HepG2 (cell line): Measurements from ENCODE around the gene DDC. TPM values are rescaled to one million over a fixed set of nuclear protein-coding genes. Genes with fewer than 3 reads are reported as not detected.

Experiments used
- ATAC-seq: fragments of 200-7000 bp; cut with Tn5 transposase; 3 replicates; pipeline ENCODE4 v1.9.1; 2020; ENCODE audit warnings: mild to moderate bottlenecking, moderate library complexity
- BruUV-seq: library from RNA; stranded (reverse); fragments of 400-500 nt; replicated peaks from 2 replicates; lab custom pipeline; 2021; lab: Mats Ljungman, UMichigan
- CTCF ChIA-PET: fragments of 300-600 bp; formaldehyde crosslinking; extraction: SDS; loops from one replicate; lab custom pipeline; 2021; ENCODE audit warnings: low total read pairs, inconsistent platforms, low intra/inter-chr PET ratio; lab: Yijun Ruan, JAX
- POLR2A ChIA-PET: fragments of 350-600 bp; sonication (Branson Sonifier 250); formaldehyde crosslinking; loops from one replicate; lab custom pipeline; 2020; ENCODE audit warnings: antibody characterized with exemption, inconsistent platforms; lab: Yijun Ruan, JAX
- DNase-seq: peaks from one replicate; pipeline ENCODE4 v3.0.0-alpha.2; 2015; ENCODE audit warnings: low spot score
- FAIRE-seq: peaks from 3 replicates; lab custom pipeline; 2011; peaks lifted over from hg19 to GRCh38; lab: Jason Lieb, UNC
- H2AFZ ChIP-seq: one replicate; pipeline ENCODE4 v1.6.1; 2011; ENCODE audit warnings: low read length, inconsistent platforms
- H3K27ac ChIP-seq: fragments of 300-600 bp; 3 replicates; pipeline ENCODE4 v1.8.0; 2011; ENCODE audit warnings: mixed run types, mild to moderate bottlenecking, mixed read lengths, low read length, inconsistent platforms; ENCODE audit not compliant: insufficient read depth; ENCODE audit errors: extremely low read length
- H3K27me3 ChIP-seq, 2 experiments: fragments of 200-600 bp in 1 of 2; 2 replicates in 1 of 2; 3 replicates in 1 of 2; pipeline versions ENCODE4 v1.6.0 to v1.8.0; 2011; ENCODE audit warnings: low read length in 2 of 2, mild to moderate bottlenecking in 2 of 2, moderate library complexity in 2 of 2, inconsistent platforms in 1 of 2; ENCODE audit not compliant: insufficient read depth in 2 of 2, control insufficient read depth in 1 of 2
- H3K36me3 ChIP-seq, 2 experiments: fragments of 200-600 bp in 1 of 2; replicated peaks in 1 of 2; 2 replicates in 1 of 2; 3 replicates in 1 of 2; pipeline versions ENCODE4 v1.5.1 to v1.8.0; 2011; ENCODE audit warnings: low read length in 2 of 2, inconsistent platforms in 1 of 2; ENCODE audit not compliant: insufficient read depth in 2 of 2, control insufficient read depth in 1 of 2
- H3K4me1 ChIP-seq: 2 replicates; pipeline ENCODE4 v1.5.1; 2012; ENCODE audit warnings: low read length, inconsistent platforms; ENCODE audit not compliant: insufficient read depth
- H3K4me2 ChIP-seq: 2 replicates; pipeline ENCODE4 v1.6.0; 2011; ENCODE audit warnings: low read depth, low read length, inconsistent platforms
- H3K4me3 ChIP-seq, 3 experiments: fragments of 200-600 bp in 1 of 3; sonication (generic), shearing (Covaris generic) in 1 of 3; replicated peaks in 1 of 3; 2 replicates each; pipeline ENCODE4 v1.5.1; 2011 to 2016; ENCODE audit warnings: low read length in 3 of 3, inconsistent platforms in 2 of 3, low read depth in 2 of 3, mild to moderate bottlenecking in 2 of 3, control low read depth in 1 of 3, mixed read lengths in 1 of 3; ENCODE audit not compliant: insufficient read depth in 1 of 3
- H3K79me2 ChIP-seq: one replicate; pipeline ENCODE4 v1.6.1; 2011; ENCODE audit warnings: low read length, inconsistent platforms; ENCODE audit not compliant: insufficient read depth
- H3K9ac ChIP-seq: 2 replicates; pipeline ENCODE4 v1.6.0; 2011; ENCODE audit warnings: mild to moderate bottlenecking, low read depth, low read length, inconsistent platforms; ENCODE audit not compliant: insufficient read depth
- H3K9me3 ChIP-seq: 2 replicates; pipeline ENCODE4 v1.5.1; 2012; ENCODE audit warnings: mild to moderate bottlenecking, low read length
- H4K20me1 ChIP-seq: 2 replicates; pipeline ENCODE4 v1.6.0; 2011; ENCODE audit warnings: inconsistent platforms, mild to moderate bottlenecking, low read length, moderate library complexity; ENCODE audit not compliant: insufficient read depth
- HCFC1 ChIP-seq: fragments of 150-350 bp; IDR thresholded peaks from 2 replicates; pipeline ENCODE4 v1.6.1; 2014; ENCODE audit warnings: low read depth, low read length
- IKZF4 ChIP-seq: sonication (generic); formaldehyde crosslinking; IDR thresholded peaks from 2 replicates; pipeline ENCODE4 v1.5.1; 2020; ENCODE audit warnings: borderline replicate concordance, mild to moderate bottlenecking, low read depth, missing genetic modification reagents; ENCODE audit errors: not compliant biosample characterization
- MAFK ChIP-seq, 2 experiments: IDR thresholded peaks in 1 of 2; conservative IDR thresholded peaks in 1 of 2; 2 replicates each; pipeline ENCODE4 v1.6.1; 2011; ENCODE audit warnings: improper control_type of control experiment in 2 of 2, low read length in 2 of 2
- MYC ChIP-seq: sonication (generic); formaldehyde crosslinking; IDR thresholded peaks from 2 replicates; pipeline ENCODE4 v1.9.0; 2021; ENCODE audit warnings: missing genetic modification reagents, borderline replicate concordance
- NR3C1 ChIP-seq: sonication (generic); formaldehyde crosslinking; IDR thresholded peaks from 2 replicates; pipeline ENCODE4 v1.4.0; 2020; ENCODE audit warnings: missing genetic modification reagents
- TFE3 ChIP-seq: IDR thresholded peaks from 2 replicates; pipeline ENCODE4 v1.6.1; 2016
- UBTF ChIP-seq: sonication (generic); formaldehyde crosslinking; IDR thresholded peaks from 2 replicates; pipeline ENCODE4 v1.4.0; 2020; ENCODE audit warnings: mild to moderate bottlenecking, missing genetic modification reagents
- ZBTB3 ChIP-seq: sonication (generic); formaldehyde crosslinking; IDR thresholded peaks from 2 replicates; pipeline ENCODE4 v1.4.0; 2020; ENCODE audit warnings: low read depth, mild to moderate bottlenecking, moderate library complexity, missing genetic modification reagents, borderline replicate concordance
- ZNF12 ChIP-seq: sonication (generic); formaldehyde crosslinking; IDR thresholded peaks from 2 replicates; pipeline ENCODE4 v1.5.0; 2020; ENCODE audit warnings: missing genetic modification reagents
- WGBS: methylation state at CpG from one replicate; pipeline ENCODE4 v1.1.6; 2017; ENCODE audit warnings: low lambda C conversion rate; 5-methylcytosine and 5-hydroxymethylcytosine counted together
- in situ Hi-C: cut with HindIII; loops from 2 replicates; pipeline ENCODE4 v1.10.0; 2017; ENCODE audit warnings: low pct_unique_long_range_greater_than_20kb; ENCODE audit not compliant: extremely low pct_ligation_motif_present
- intact Hi-C: fragments of 100-400 bp; cut with micrococcal nuclease; formaldehyde crosslinking; loops from one replicate; pipeline ENCODE4 v1.10.0; 2022; ENCODE audit not compliant: unreplicated experiment
- polyA plus RNA-seq, 8 experiments: library from polyadenylated mRNA; depleted of rRNA in 3 of 8; stranded (reverse) in 7 of 8; unstranded in 1 of 8; fragments of >200 nt; fragmentation: Illumina TruSeq in 4 of 8; extraction: Trizol in 4 of 8; gene quantifications; 2 replicates each; pipeline versions ENCODE4 v1.2.1 to v1.2.3, GENCODE V29; 2011 to 2016; ENCODE audit warnings: low read depth in 4 of 8, missing spikeins in 1 of 8, mixed read lengths in 1 of 8; ENCODE audit not compliant: insufficient read depth in 1 of 8
- total RNA-seq, 5 experiments: library from RNA; depleted of rRNA; stranded (reverse); fragments of >200 nt; fragmentation: Illumina TruSeq; extraction: Trizol; gene quantifications; 2 replicates each; pipeline ENCODE4 v1.2.3, GENCODE V29; 2016; ENCODE audit warnings: low read depth in 1 of 5
- TF ChIP-seq, protein P1 (sequence below), 2 experiments: fragments of 450-650 bp in 1 of 2; sonication (generic) in 1 of 2; formaldehyde crosslinking; IDR thresholded peaks; 2 replicates each; pipeline versions ENCODE4 v1.5.0 to v1.8.0; 2020 to 2022; ENCODE audit warnings: mild to moderate bottlenecking in 1 of 2, missing genetic modification reagents in 1 of 2

DDC gene
- total and polyA plus RNA-seq, 2 of the 13 experiments (the other 11 are each of a cell fraction or from before 2014, with no cell fraction given), result 11.7 to 93.3 TPM

DNA sequence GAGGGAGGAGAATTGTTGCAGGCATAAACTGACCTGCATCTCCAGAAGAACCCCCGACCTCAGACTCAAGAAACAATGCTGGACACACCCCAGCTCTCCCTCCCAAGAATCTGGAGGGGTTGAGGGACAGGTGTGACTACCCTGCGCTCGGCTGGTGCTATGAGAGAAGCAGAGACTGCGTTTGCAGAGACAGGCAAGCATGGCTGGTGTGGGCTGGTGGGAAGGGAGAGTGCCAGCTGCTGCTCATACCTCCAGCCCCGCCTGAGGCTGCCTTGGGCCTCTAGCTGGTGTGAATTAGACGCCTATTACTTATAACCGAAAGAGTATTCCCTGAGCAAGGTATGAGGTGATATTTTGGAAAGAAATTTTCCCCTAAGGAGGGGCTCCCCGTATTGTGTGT lies 48.3 kb upstream of the DDC start (continued):
- TF ChIP-seq, protein P1, sequence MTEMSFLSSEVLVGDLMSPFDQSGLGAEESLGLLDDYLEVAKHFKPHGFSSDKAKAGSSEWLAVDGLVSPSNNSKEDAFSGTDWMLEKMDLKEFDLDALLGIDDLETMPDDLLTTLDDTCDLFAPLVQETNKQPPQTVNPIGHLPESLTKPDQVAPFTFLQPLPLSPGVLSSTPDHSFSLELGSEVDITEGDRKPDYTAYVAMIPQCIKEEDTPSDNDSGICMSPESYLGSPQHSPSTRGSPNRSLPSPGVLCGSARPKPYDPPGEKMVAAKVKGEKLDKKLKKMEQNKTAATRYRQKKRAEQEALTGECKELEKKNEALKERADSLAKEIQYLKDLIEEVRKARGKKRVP (CRISPR knock-in tag; IDR thresholded peaks at IDR 0.05), result no peak
- TF ChIP-seq NR3C1, result no peak
- TF ChIP-seq, all 625 proteins: peak for 0

- TF ChIP-seq ZNF12 (CRISPR knock-in tag), result no peak
- TF ChIP-seq IKZF4 (CRISPR knock-in tag), result no peak
- no peak for TF ChIP-seq HCFC1
- TF ChIP-seq UBTF (CRISPR knock-in tag), result no peak
- no peak for TF ChIP-seq MAFK (conservative IDR thresholded peaks at IDR 0.05 in 1 of 2, IDR thresholded peaks at IDR 0.05 in 1 of 2; ENCODE audit: low read length in 2 of 2)
- TF ChIP-seq MYC, result no peak
- no peak for TF ChIP-seq TFE3
- TF ChIP-seq ZBTB3, result no peak
- 93% methylated on average over 5 of the region's 5 CpGs for WGBS
- no peak overlapping the region for H3K27ac ChIP-seq
- no peak overlapping the region for H3K4me2 ChIP-seq
- H3K4me1 ChIP-seq, result peaks cover 29% of the 10 kb centered on the region
- intact Hi-C loops, result no loop called here
- BruUV-seq, result no TSS peak
- in situ Hi-C loops, result no loop called here
- H3K4me3 ChIP-seq, result no peak overlapping the region
- H3K36me3 ChIP-seq, result no peaks in the 10 kb centered on the region; a peak in 1 of 5 replicates
- no peak for ATAC-seq
- no peak for DNase-seq
- POLR2A ChIA-PET, result no interaction called here
- no peaks in the 10 kb centered on the region for H4K20me1 ChIP-seq
- CTCF ChIA-PET, result no interaction called here
- no peaks in the 10 kb centered on the region for H3K79me2 ChIP-seq
- H2AFZ ChIP-seq, result no peak overlapping the region
- H3K27me3 ChIP-seq, result no peaks in the 10 kb centered on the region
- FAIRE-seq, result no peak
- no peak overlapping the region for H3K9ac ChIP-seq
- H3K9me3 ChIP-seq, result no peaks in the 10 kb centered on the region
Observed at GRCh38 chr7:50612704-50613103, 47.5 kb upstream of the DDC start.
